ENCODE data around the gene CDH23. TPM values are rescaled to one million over a fixed set of nuclear protein-coding genes. Genes with fewer than 3 reads are reported as not detected.

CDH23 gene
- total RNA-seq, 6 donors from 2014 or later = 4.7 to 29.3 (median 10.4) TPM

GRCh38 chr10:71750986-71751385 is 354.3 kb downstream of the CDH23 start:
- H3K27me3 ChIP-seq = no peaks in the 10 kb centered on the region
- H3K4me1 ChIP-seq = peaks cover 79 to 94% (median 86%) of the 10 kb centered on the region in 4 donors
- WGBS, 2 donors = 46 to 71% methylated on average over 4 of the region's 5 CpGs
- no peak overlapping the region for H3K4me3 ChIP-seq
- DNase-seq (no peak), ATAC-seq (ENCODE audit: low FRiP score in 2 of 2) (no peak)
- TF ChIP-seq EP300 (IDR thresholded peaks at IDR 0.05) (no peak), POLR2AphosphoS5 (IDR thresholded peaks at IDR 0.05) (no peak), CTCF (IDR thresholded peaks at IDR 0.05) (no peak), POLR2A (IDR thresholded peaks at IDR 0.05) (no peak)
- peaks cover 3 to 60% (median 16%) of the 10 kb centered on the region in 4 donors for H3K36me3 ChIP-seq
- H3K27ac ChIP-seq = peak overlapping the region; percentile 83 to 87 (median 84)
- H3K9me3 ChIP-seq = no peaks in the 10 kb centered on the region

- Histone ChIP-seq H3K27me3 (no peaks in the 10 kb centered on the region), H3K4me3 (no peak overlapping the region), H3K27ac (peak overlapping the region; percentile 83 to 87 (median 84)), H3K9me3 (no peaks in the 10 kb centered on the region), H3K36me3 (peaks cover 3 to 62% (median 16%) of the 10 kb centered on the region in 4 donors), H3K4me1 (peaks cover 75 to 94% (median 86%) of the 10 kb centered on the region in 4 donors)
- 90 to 92% methylated on average over 3 to 9 of the region's 14 CpGs for WGBS, 2 donors
- no peak for TF ChIP-seq EP300 (IDR thresholded peaks at IDR 0.05)
- TF ChIP-seq POLR2AphosphoS5 (IDR thresholded peaks at IDR 0.05) = no peak
- TF ChIP-seq CTCF (IDR thresholded peaks at IDR 0.05) = no peak
- no peak for TF ChIP-seq POLR2A (IDR thresholded peaks at IDR 0.05)
- no peak for DNase-seq
- ATAC-seq (ENCODE audit: low FRiP score in 2 of 2) = no peak
These were observed 354.9 kb downstream of the CDH23 start for GRCh38 chr10:71751515-71752224.

- H3K36me3 ChIP-seq = peaks cover 3 to 69% (median 16%) of the 10 kb centered on the region in 4 donors
- peaks cover 75 to 94% (median 85%) of the 10 kb centered on the region in 4 donors for H3K4me1 ChIP-seq
- H3K4me3 ChIP-seq = no peak overlapping the region
- no peak for ATAC-seq (ENCODE audit: low FRiP score in 2 of 2)
- WGBS, 2 donors = 8 to 70% methylated on average over 2 to 8 of the region's 8 CpGs
- peak in 1 of 2 donors; percentile 60 for DNase-seq
- H3K9me3 ChIP-seq = no peaks in the 10 kb centered on the region
- peak overlapping the region; percentile 83 to 87 (median 84) for H3K27ac ChIP-seq
- H3K27me3 ChIP-seq = no peaks in the 10 kb centered on the region
- TF ChIP-seq EP300 (IDR thresholded peaks at IDR 0.05) = no peak
- no peak for TF ChIP-seq POLR2A (IDR thresholded peaks at IDR 0.05)
- TF ChIP-seq CTCF (IDR thresholded peaks at IDR 0.05) = no peak
These were observed 355.8 kb downstream of the CDH23 start for GRCh38 chr10:71752391-71753090.

- Histone ChIP-seq H3K27ac (peak overlapping the region; percentile 83 to 90 (median 86)), H3K9me3 (no peaks in the 10 kb centered on the region), H3K4me1 (peaks cover 74 to 94% (median 83%) of the 10 kb centered on the region in 4 donors), H3K27me3 (no peaks in the 10 kb centered on the region), H3K36me3 (peaks cover 3 to 76% (median 19%) of the 10 kb centered on the region in 4 donors), H3K4me3 (no peak overlapping the region)
- 72 to 76% methylated on average over 15 of the region's 15 CpGs for WGBS, 2 donors
- peak in 1 of 2 donors; percentile 86 for DNase-seq
- TF ChIP-seq POLR2AphosphoS5 (IDR thresholded peaks at IDR 0.05) (peak; percentile 69 to 76), POLR2A (IDR thresholded peaks at IDR 0.05) (peak in 1 of 4 donors; percentile 54), EP300 (IDR thresholded peaks at IDR 0.05) (peak in 1 of 4 donors; percentile 49), CTCF (IDR thresholded peaks at IDR 0.05) (no peak)
- ATAC-seq (ENCODE audit: low FRiP score in 2 of 2) = peak; percentile 58 to 64
These were observed 356.6 kb downstream of the CDH23 start for GRCh38 chr10:71753091-71753959.

Measured in upper lobe of left lung (tissue), 6 donors.